A549 (cell line): ENCODE results near the gene CCND2. TPM values are rescaled to one million over a fixed set of nuclear protein-coding genes. Genes with fewer than 3 reads are reported as not detected.

Source experiments
- ATAC-seq, 2 experiments: fragments of 200-7000 bp in 1 of 2; fragments of >200 bp in 1 of 2; cut with Nextera tagmentation in 1 of 2; cut with Tn5 transposase in 1 of 2; 3 replicates each; pipeline versions ENCODE4 v1.8.0 to v1.9.1; 2018 to 2020; ENCODE audit warnings: mild to moderate bottlenecking in 1 of 2, moderate library complexity in 1 of 2
- CTCF ChIA-PET: fragments of 300-600 bp; sonication (Branson Sonifier 250); formaldehyde crosslinking; extraction: SDS; loops from one replicate; lab custom pipeline; 2021; ENCODE audit warnings: antibody characterized with exemption, inconsistent platforms; lab: Yijun Ruan, JAX
- POLR2A ChIA-PET: fragments of 350-600 bp; formaldehyde crosslinking; extraction: SDS; loops from one replicate; lab custom pipeline; 2021; ENCODE audit warnings: antibody characterized with exemption, inconsistent platforms; lab: Yijun Ruan, JAX
- DNase-seq, 2 experiments: peaks; one replicate each; pipeline versions ENCODE4 v3.0.0 to v3.0.0-alpha.2; 2011 to 2016; ENCODE audit warnings: low read depth in 1 of 2, low spot score in 1 of 2
- FAIRE-seq: peaks from 2 replicates; lab custom pipeline; 2011; peaks lifted over from hg19 to GRCh38; lab: Jason Lieb, UNC
- H3K27ac ChIP-seq, 2 experiments: fragments of >200 bp; sonication (Bioruptor Twin); formaldehyde crosslinking; 3 replicates each; pipeline ENCODE4 v1.5.1; 2016 to 2017
- H3K4me1 ChIP-seq: fragments of >200 bp; sonication (Bioruptor Twin); formaldehyde crosslinking; 3 replicates; pipeline ENCODE4 v1.6.1; 2016
- H3K4me2 ChIP-seq: fragments of >200 bp; sonication (Bioruptor Twin); formaldehyde crosslinking; 3 replicates; pipeline ENCODE4 v1.6.1; 2016
- H3K4me3 ChIP-seq: fragments of >200 bp; sonication (Bioruptor Twin); formaldehyde crosslinking; 3 replicates; pipeline ENCODE4 v1.5.1; 2016
- H3K9me3 ChIP-seq: fragments of >200 bp; sonication (Bioruptor Twin); formaldehyde crosslinking; 3 replicates; pipeline ENCODE4 v1.6.1; 2016
- BHLHE40 ChIP-seq: IDR thresholded peaks from 2 replicates; pipeline ENCODE4 v1.6.1; 2012; ENCODE audit warnings: low read depth, low read length, inconsistent platforms
- CEBPB ChIP-seq, 2 experiments: fragments of >200 bp in 1 of 2; sonication (Bioruptor Twin) in 1 of 2; formaldehyde crosslinking in 1 of 2; IDR thresholded peaks; 2 replicates each; pipeline ENCODE4 v1.6.1; 2012 to 2016
- CTCF ChIP-seq: fragments of >200 bp; sonication (Bioruptor Twin); formaldehyde crosslinking; IDR thresholded peaks from 3 replicates; pipeline ENCODE4 v1.5.1; 2016
- EHMT2 ChIP-seq: fragments of 200-600 bp; sonication (generic); IDR thresholded peaks from 2 replicates; pipeline ENCODE4 v1.6.1; 2016; ENCODE audit warnings: antibody characterized with exemption, low read depth, mild to moderate bottlenecking, moderate library complexity
- FOXS1 ChIP-seq: fragments of 250-450 bp; sonication (Bioruptor Pico); IDR thresholded peaks from 2 replicates; pipeline ENCODE4 v1.5.0; 2020; ENCODE audit warnings: mild to moderate bottlenecking, moderate library complexity
- HDAC2 ChIP-seq: fragments of 200-600 bp; sonication (generic); IDR thresholded peaks from 2 replicates; pipeline ENCODE4 v1.6.1; 2016
- HOXA7 ChIP-seq: fragments of 250-450 bp; sonication (Bioruptor Pico); IDR thresholded peaks from 2 replicates; pipeline ENCODE4 v1.5.0; 2020; ENCODE audit warnings: mild to moderate bottlenecking, moderate library complexity
- HOXB5 ChIP-seq: fragments of 250-450 bp; sonication (Bioruptor Pico); IDR thresholded peaks from 2 replicates; pipeline ENCODE4 v1.5.0; 2020; ENCODE audit warnings: mild to moderate bottlenecking, moderate library complexity
- JUN ChIP-seq, 2 experiments: fragments of >200 bp; sonication (Bioruptor Twin); formaldehyde crosslinking; IDR thresholded peaks; 2 replicates in 1 of 2; 3 replicates in 1 of 2; pipeline ENCODE4 v1.6.1; 2016 to 2017
- JUNB ChIP-seq: fragments of >200 bp; sonication (Bioruptor Twin); formaldehyde crosslinking; IDR thresholded peaks from 2 replicates; pipeline ENCODE4 v1.6.1; 2016
- KDM1A ChIP-seq: fragments of 200-600 bp; sonication (generic); IDR thresholded peaks from 2 replicates; pipeline ENCODE4 v1.6.1; 2016; ENCODE audit warnings: low read depth, mild to moderate bottlenecking
- MAFK ChIP-seq: fragments of 450-650 bp; IDR thresholded peaks from 2 replicates; pipeline ENCODE4 v1.6.1; 2014; ENCODE audit not compliant: partially characterized antibody
- MYC ChIP-seq: IDR thresholded peaks from 2 replicates; pipeline ENCODE4 v1.6.1; 2012; ENCODE audit warnings: mild to moderate bottlenecking, inconsistent platforms, low read length, improper control_type of control experiment, borderline replicate concordance
- NFE2L2 ChIP-seq: fragments of 150-350 bp; conservative IDR thresholded peaks from 2 replicates; pipeline ENCODE4 v1.6.1; 2014; ENCODE audit warnings: low read length
- NR3C1 ChIP-seq: fragments of >200 bp; sonication (Bioruptor Twin); formaldehyde crosslinking; IDR thresholded peaks from 3 replicates; pipeline ENCODE4 v1.6.1; 2017
- POLR2AphosphoS2 ChIP-seq: conservative IDR thresholded peaks from 2 replicates; pipeline ENCODE4 v1.6.1; 2012; ENCODE audit warnings: low read length, improper control_type of control experiment, inconsistent platforms
- RAD21 ChIP-seq, 2 experiments: fragments of >200 bp in 1 of 2; sonication (Bioruptor Twin) in 1 of 2; formaldehyde crosslinking in 1 of 2; IDR thresholded peaks in 1 of 2; conservative IDR thresholded peaks in 1 of 2; 2 replicates in 1 of 2; 3 replicates in 1 of 2; pipeline ENCODE4 v1.6.1; 2012 to 2018; ENCODE audit warnings: inconsistent platforms in 1 of 2
- RNF2 ChIP-seq: fragments of 200-600 bp; sonication (generic); IDR thresholded peaks from 2 replicates; pipeline ENCODE4 v1.6.1; 2016; ENCODE audit warnings: low read depth, mild to moderate bottlenecking, antibody characterized with exemption, moderate library complexity, borderline replicate concordance
- SMC3 ChIP-seq: fragments of >200 bp; sonication (Bioruptor Twin); formaldehyde crosslinking; IDR thresholded peaks from 3 replicates; pipeline ENCODE4 v1.6.1; 2018; ENCODE audit warnings: inconsistent platforms
- SREBF2 ChIP-seq: fragments of 450-650 bp; IDR thresholded peaks from 2 replicates; pipeline ENCODE4 v1.6.1; 2014; ENCODE audit warnings: mild to moderate bottlenecking, moderate library complexity
- TFCP2L1 ChIP-seq: fragments of 250-450 bp; sonication (Bioruptor Pico); IDR thresholded peaks from 2 replicates; pipeline ENCODE4 v1.5.0; 2021; ENCODE audit warnings: mild to moderate bottlenecking
- TP53 ChIP-seq: fragments of 250-450 bp; sonication (Bioruptor Pico); IDR thresholded peaks from 2 replicates; pipeline ENCODE4 v1.5.0; 2021; ENCODE audit warnings: mild to moderate bottlenecking, moderate library complexity
- ZFP36 ChIP-seq: fragments of 450-650 bp; IDR thresholded peaks from 2 replicates; pipeline ENCODE4 v1.6.1; 2014; ENCODE audit warnings: borderline replicate concordance; ENCODE audit not compliant: partially characterized antibody
- ZNF302 ChIP-seq: fragments of 250-450 bp; sonication (Bioruptor Pico); IDR thresholded peaks from 2 replicates; pipeline ENCODE4 v1.9.0; 2021; ENCODE audit warnings: inconsistent platforms, mild to moderate bottlenecking, moderate library complexity
- ZSCAN20 ChIP-seq: fragments of 250-450 bp; sonication (Bioruptor Pico); IDR thresholded peaks from 2 replicates; pipeline ENCODE4 v1.8.0; 2022; ENCODE audit warnings: mild to moderate bottlenecking, moderate library complexity
- WGBS: methylation state at CpG from one replicate; pipeline ENCODE4 v1.1.6; 2017; ENCODE audit errors: missing lambda C conversion rate; 5-methylcytosine and 5-hydroxymethylcytosine counted together
- polyA plus RNA-seq, 4 experiments: library from polyadenylated mRNA; depleted of rRNA in 3 of 4; stranded (reverse); fragments of >200 nt; fragmentation: RNase III in 1 of 4; extraction: RNeasy Plus Mini Kit Qiagen cat#74134 plus additional on column Dnase treatment in 1 of 4; gene quantifications; 2 replicates in 3 of 4; 3 replicates in 1 of 4; pipeline ENCODE4 v1.2.3, GENCODE V29; 2011 to 2017
- TF ChIP-seq, protein P1 (sequence below): fragments of 250-450 bp; sonication (Bioruptor Pico); IDR thresholded peaks from 2 replicates; pipeline ENCODE4 v1.5.0; 2020; ENCODE audit warnings: low read depth, mild to moderate bottlenecking, moderate library complexity
- TF ChIP-seq, protein P2 (sequence below): fragments of >200 bp; sonication (Bioruptor Twin); formaldehyde crosslinking; IDR thresholded peaks from 3 replicates; pipeline ENCODE4 v1.6.1; 2016
- TF ChIP-seq, protein P3 (sequence below): fragments of >200 bp; sonication (Bioruptor Twin); formaldehyde crosslinking; IDR thresholded peaks from 2 replicates; pipeline ENCODE4 v1.6.1; 2016
- TF ChIP-seq, protein P4 (sequence below): IDR thresholded peaks from 2 replicates; pipeline ENCODE4 v1.6.1; 2012
- TF ChIP-seq, protein P5 (sequence below): fragments of 200-600 bp; sonication (generic); IDR thresholded peaks from 2 replicates; pipeline ENCODE4 v1.6.1; 2016; ENCODE audit warnings: antibody characterized with exemption, mild to moderate bottlenecking, moderate library complexity

The CCND2 gene
- polyA plus RNA-seq, 2 of the 4 experiments (the other 2 are of a cell fraction), result 0.18 TPM; not detected in 1

- FAIRE-seq (no peak), ATAC-seq (no peak), DNase-seq (no peak)
- no peaks in the 10 kb centered on the region for H3K9me3 ChIP-seq
- H3K4me2 ChIP-seq, result 0 out of 3 replicates have a peak overlapping the region, but pooled peaks have one; percentile 15
- WGBS, result 12% methylated on average over 6 of the region's 6 CpGs
- no peak overlapping the region for H3K27ac ChIP-seq
- POLR2A ChIA-PET, result interaction anchor here (0.9 to 1.4 kb wide), 2 partner anchors 43 to 404 kb away, joined by 3 read pairs; partner anchors contain the start of gene PARP11
- TF ChIP-seq, protein P1, sequence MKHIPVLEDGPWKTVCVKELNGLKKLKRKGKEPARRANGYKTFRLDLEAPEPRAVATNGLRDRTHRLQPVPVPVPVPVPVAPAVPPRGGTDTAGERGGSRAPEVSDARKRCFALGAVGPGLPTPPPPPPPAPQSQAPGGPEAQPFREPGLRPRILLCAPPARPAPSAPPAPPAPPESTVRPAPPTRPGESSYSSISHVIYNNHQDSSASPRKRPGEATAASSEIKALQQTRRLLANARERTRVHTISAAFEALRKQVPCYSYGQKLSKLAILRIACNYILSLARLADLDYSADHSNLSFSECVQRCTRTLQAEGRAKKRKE (CRISPR knock-in tag), result no peak
- TF ChIP-seq HOXB5 (no peak), SMC3 (no peak; the same call in 2 of the 3 replicates), ZFP36 (no peak), NR3C1 (no peak), HDAC2 (no peak), JUNB (no peak), CTCF (no peak; the same call in 2 of the 3 replicates), JUN (IDR thresholded peaks at IDR 0.05) (no peak), MYC (no peak), HOXA7 (CRISPR knock-in tag) (no peak), ZSCAN20 (no peak), TP53 (CRISPR knock-in tag) (no peak), ZNF302 (no peak), NFE2L2 (no peak), RAD21 (conservative IDR thresholded peaks at IDR 0.05 in 1 of 2, IDR thresholded peaks at IDR 0.05 in 1 of 2) (no peak)
- TF ChIP-seq, protein P2, sequence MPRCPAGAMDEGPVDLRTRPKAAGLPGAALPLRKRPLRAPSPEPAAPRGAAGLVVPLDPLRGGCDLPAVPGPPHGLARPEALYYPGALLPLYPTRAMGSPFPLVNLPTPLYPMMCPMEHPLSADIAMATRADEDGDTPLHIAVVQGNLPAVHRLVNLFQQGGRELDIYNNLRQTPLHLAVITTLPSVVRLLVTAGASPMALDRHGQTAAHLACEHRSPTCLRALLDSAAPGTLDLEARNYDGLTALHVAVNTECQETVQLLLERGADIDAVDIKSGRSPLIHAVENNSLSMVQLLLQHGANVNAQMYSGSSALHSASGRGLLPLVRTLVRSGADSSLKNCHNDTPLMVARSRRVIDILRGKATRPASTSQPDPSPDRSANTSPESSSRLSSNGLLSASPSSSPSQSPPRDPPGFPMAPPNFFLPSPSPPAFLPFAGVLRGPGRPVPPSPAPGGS, result no peak
- TF ChIP-seq, protein P3, sequence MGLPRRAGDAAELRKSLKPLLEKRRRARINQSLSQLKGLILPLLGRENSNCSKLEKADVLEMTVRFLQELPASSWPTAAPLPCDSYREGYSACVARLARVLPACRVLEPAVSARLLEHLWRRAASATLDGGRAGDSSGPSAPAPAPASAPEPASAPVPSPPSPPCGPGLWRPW, result no peak
- TF ChIP-seq, protein P4, sequence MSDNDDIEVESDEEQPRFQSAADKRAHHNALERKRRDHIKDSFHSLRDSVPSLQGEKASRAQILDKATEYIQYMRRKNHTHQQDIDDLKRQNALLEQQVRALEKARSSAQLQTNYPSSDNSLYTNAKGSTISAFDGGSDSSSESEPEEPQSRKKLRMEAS, result no peak
- H3K4me3 ChIP-seq, result no peak overlapping the region
- CTCF ChIA-PET, result interaction anchor here (0.7 to 13.1 kb wide), 67 partner anchors 9 to 1141 kb away, joined by 3 to 235 read pairs (median 5); no protein-coding TSS in a partner anchor
- H3K4me1 ChIP-seq, result peaks cover 35% of the 10 kb centered on the region
Observed at GRCh38 chr12:4277205-4277543, 3.6 kb downstream of the CCND2 start.

- 47% methylated on average over 3 of the region's 3 CpGs for WGBS
- ChIA-PET POLR2A (no interaction called here), CTCF (interaction anchor here (0.6 to 13.1 kb wide), 37 partner anchors 9 to 985 kb away, joined by 3 to 235 read pairs (median 7); no protein-coding TSS in a partner anchor)
- FAIRE-seq, result no peak
- Histone ChIP-seq H3K4me1 (peaks cover 28% of the 10 kb centered on the region), H3K9me3 (no peaks in the 10 kb centered on the region), H3K4me3 (no peak overlapping the region), H3K27ac (no peak overlapping the region), H3K4me2 (no peak overlapping the region)
- ATAC-seq, result no peak
- no peak for DNase-seq
- TF ChIP-seq, protein P5, sequence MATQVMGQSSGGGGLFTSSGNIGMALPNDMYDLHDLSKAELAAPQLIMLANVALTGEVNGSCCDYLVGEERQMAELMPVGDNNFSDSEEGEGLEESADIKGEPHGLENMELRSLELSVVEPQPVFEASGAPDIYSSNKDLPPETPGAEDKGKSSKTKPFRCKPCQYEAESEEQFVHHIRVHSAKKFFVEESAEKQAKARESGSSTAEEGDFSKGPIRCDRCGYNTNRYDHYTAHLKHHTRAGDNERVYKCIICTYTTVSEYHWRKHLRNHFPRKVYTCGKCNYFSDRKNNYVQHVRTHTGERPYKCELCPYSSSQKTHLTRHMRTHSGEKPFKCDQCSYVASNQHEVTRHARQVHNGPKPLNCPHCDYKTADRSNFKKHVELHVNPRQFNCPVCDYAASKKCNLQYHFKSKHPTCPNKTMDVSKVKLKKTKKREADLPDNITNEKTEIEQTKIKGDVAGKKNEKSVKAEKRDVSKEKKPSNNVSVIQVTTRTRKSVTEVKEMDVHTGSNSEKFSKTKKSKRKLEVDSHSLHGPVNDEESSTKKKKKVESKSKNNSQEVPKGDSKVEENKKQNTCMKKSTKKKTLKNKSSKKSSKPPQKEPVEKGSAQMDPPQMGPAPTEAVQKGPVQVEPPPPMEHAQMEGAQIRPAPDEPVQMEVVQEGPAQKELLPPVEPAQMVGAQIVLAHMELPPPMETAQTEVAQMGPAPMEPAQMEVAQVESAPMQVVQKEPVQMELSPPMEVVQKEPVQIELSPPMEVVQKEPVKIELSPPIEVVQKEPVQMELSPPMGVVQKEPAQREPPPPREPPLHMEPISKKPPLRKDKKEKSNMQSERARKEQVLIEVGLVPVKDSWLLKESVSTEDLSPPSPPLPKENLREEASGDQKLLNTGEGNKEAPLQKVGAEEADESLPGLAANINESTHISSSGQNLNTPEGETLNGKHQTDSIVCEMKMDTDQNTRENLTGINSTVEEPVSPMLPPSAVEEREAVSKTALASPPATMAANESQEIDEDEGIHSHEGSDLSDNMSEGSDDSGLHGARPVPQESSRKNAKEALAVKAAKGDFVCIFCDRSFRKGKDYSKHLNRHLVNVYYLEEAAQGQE, result no peak
- no peak for TF ChIP-seq TP53 (CRISPR knock-in tag)
- TF ChIP-seq TFCP2L1 (CRISPR knock-in tag), result no peak
- no peak for TF ChIP-seq BHLHE40
- no peak for TF ChIP-seq POLR2AphosphoS2
- TF ChIP-seq MAFK, result no peak
- no peak for TF ChIP-seq RNF2
- no peak for TF ChIP-seq KDM1A
- no peak for TF ChIP-seq FOXS1
- TF ChIP-seq NR3C1, result no peak
- no peak for TF ChIP-seq RAD21 (conservative IDR thresholded peaks at IDR 0.05 in 1 of 2, IDR thresholded peaks at IDR 0.05 in 1 of 2)
- TF ChIP-seq, protein P1 (CRISPR knock-in tag), result no peak
- TF ChIP-seq, protein P4, result no peak
- TF ChIP-seq SREBF2, result no peak
- no peak for TF ChIP-seq EHMT2
- TF ChIP-seq CEBPB (IDR thresholded peaks at IDR 0.05), result no peak
Observed at GRCh38 chr12:4277857-4278256, 4.3 kb downstream of the CCND2 start.
